ENCODE data around the gene MAP4K2. TPM values are rescaled to one million over a fixed set of nuclear protein-coding genes. Genes with fewer than 3 reads are reported as not detected.

MAP4K2 gene
- total RNA-seq, 1 experiment from 2014 or later: 46.5 TPM

- TF ChIP-seq, protein P1, sequence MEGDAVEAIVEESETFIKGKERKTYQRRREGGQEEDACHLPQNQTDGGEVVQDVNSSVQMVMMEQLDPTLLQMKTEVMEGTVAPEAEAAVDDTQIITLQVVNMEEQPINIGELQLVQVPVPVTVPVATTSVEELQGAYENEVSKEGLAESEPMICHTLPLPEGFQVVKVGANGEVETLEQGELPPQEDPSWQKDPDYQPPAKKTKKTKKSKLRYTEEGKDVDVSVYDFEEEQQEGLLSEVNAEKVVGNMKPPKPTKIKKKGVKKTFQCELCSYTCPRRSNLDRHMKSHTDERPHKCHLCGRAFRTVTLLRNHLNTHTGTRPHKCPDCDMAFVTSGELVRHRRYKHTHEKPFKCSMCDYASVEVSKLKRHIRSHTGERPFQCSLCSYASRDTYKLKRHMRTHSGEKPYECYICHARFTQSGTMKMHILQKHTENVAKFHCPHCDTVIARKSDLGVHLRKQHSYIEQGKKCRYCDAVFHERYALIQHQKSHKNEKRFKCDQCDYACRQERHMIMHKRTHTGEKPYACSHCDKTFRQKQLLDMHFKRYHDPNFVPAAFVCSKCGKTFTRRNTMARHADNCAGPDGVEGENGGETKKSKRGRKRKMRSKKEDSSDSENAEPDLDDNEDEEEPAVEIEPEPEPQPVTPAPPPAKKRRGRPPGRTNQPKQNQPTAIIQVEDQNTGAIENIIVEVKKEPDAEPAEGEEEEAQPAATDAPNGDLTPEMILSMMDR (conservative IDR thresholded peaks at IDR 0.05; ENCODE audit: low read depth, low read length): no peak
- TF ChIP-seq EZH2 (IDR thresholded peaks at IDR 0.05; ENCODE audit: borderline replicate concordance, low read depth, low read length, poor library complexity, severe bottlenecking): no peak
- POLR2A ChIA-PET (ENCODE audit: low non-redundant PET): no interaction called here
- BruUV-seq (replicated peaks): no TSS peak
- H3K4me3 ChIP-seq (ENCODE audit: low read depth, low read length, poor library complexity, severe bottlenecking): no peak overlapping the region
- H3K4me1 ChIP-seq (ENCODE audit: insufficient read depth, low read length, poor library complexity, severe bottlenecking): no peaks in the 10 kb centered on the region
- no peaks in the 10 kb centered on the region for H3K9me3 ChIP-seq (ENCODE audit: low read depth, low read length, poor library complexity, severe bottlenecking)
- H3K27me3 ChIP-seq (replicated peaks; ENCODE audit: insufficient read depth, low read depth, low read length, poor library complexity): no peaks in the 10 kb centered on the region
- CTCF ChIA-PET: no interaction called here
- intact Hi-C loops (cut with micrococcal nuclease; ENCODE audit: unreplicated experiment): no loop called here
- no peak overlapping the region for H3K27ac ChIP-seq (ENCODE audit: low read depth, low read length, poor library complexity, severe bottlenecking)
- DNase-seq (ENCODE audit: low spot score): no peak
- H3K36me3 ChIP-seq (ENCODE audit: insufficient read depth, low read length, poor library complexity, severe bottlenecking): no peaks in the 10 kb centered on the region
These were observed 29.6 kb upstream of the MAP4K2 start for GRCh38 chr11:64832467-64833197.

- no TSS peak for BruUV-seq (replicated peaks)
- no peak for DNase-seq (ENCODE audit: low spot score)
- intact Hi-C loops (cut with micrococcal nuclease; ENCODE audit: unreplicated experiment): no loop called here
- Histone ChIP-seq H3K36me3 (ENCODE audit: insufficient read depth, low read length, poor library complexity, severe bottlenecking) (no peaks in the 10 kb centered on the region), H3K4me1 (ENCODE audit: insufficient read depth, low read length, poor library complexity, severe bottlenecking) (no peaks in the 10 kb centered on the region), H3K27me3 (replicated peaks; ENCODE audit: insufficient read depth, low read depth, low read length, poor library complexity) (no peaks in the 10 kb centered on the region), H3K27ac (ENCODE audit: low read depth, low read length, poor library complexity, severe bottlenecking) (no peak overlapping the region), H3K4me3 (ENCODE audit: low read depth, low read length, poor library complexity, severe bottlenecking) (no peak overlapping the region), H3K9me3 (ENCODE audit: low read depth, low read length, poor library complexity, severe bottlenecking) (no peaks in the 10 kb centered on the region)
- ChIA-PET POLR2A (ENCODE audit: low non-redundant PET) (no interaction called here), CTCF (no interaction called here)
- no peak for TF ChIP-seq EZH2 (IDR thresholded peaks at IDR 0.05; ENCODE audit: borderline replicate concordance, low read depth, low read length, poor library complexity, severe bottlenecking)
- TF ChIP-seq, protein P1 (conservative IDR thresholded peaks at IDR 0.05; ENCODE audit: low read depth, low read length): no peak
These were observed 28.4 kb upstream of the MAP4K2 start for GRCh38 chr11:64831411-64831891.

- H3K9me3 ChIP-seq (ENCODE audit: low read depth, low read length, poor library complexity, severe bottlenecking): no peaks in the 10 kb centered on the region
- no TSS peak for BruUV-seq (replicated peaks)
- ChIA-PET POLR2A (ENCODE audit: low non-redundant PET) (no interaction called here), CTCF (no interaction called here)
- intact Hi-C loops (cut with micrococcal nuclease; ENCODE audit: unreplicated experiment): no loop called here
- DNase-seq (ENCODE audit: low spot score): no peak
- H3K27me3 ChIP-seq (replicated peaks; ENCODE audit: insufficient read depth, low read depth, low read length, poor library complexity): no peaks in the 10 kb centered on the region
- no peak for TF ChIP-seq EZH2 (IDR thresholded peaks at IDR 0.05; ENCODE audit: borderline replicate concordance, low read depth, low read length, poor library complexity, severe bottlenecking)
- TF ChIP-seq, protein P1 (conservative IDR thresholded peaks at IDR 0.05; ENCODE audit: low read depth, low read length): no peak
- no peaks in the 10 kb centered on the region for H3K36me3 ChIP-seq (ENCODE audit: insufficient read depth, low read length, poor library complexity, severe bottlenecking)
- no peak overlapping the region for H3K4me3 ChIP-seq (ENCODE audit: low read depth, low read length, poor library complexity, severe bottlenecking)
- no peaks in the 10 kb centered on the region for H3K4me1 ChIP-seq (ENCODE audit: insufficient read depth, low read length, poor library complexity, severe bottlenecking)
- no peak overlapping the region for H3K27ac ChIP-seq (ENCODE audit: low read depth, low read length, poor library complexity, severe bottlenecking)
These were observed 26.7 kb upstream of the MAP4K2 start for GRCh38 chr11:64829536-64830251.
